ENCODE results near the gene PPP1R2C.

DNA sequence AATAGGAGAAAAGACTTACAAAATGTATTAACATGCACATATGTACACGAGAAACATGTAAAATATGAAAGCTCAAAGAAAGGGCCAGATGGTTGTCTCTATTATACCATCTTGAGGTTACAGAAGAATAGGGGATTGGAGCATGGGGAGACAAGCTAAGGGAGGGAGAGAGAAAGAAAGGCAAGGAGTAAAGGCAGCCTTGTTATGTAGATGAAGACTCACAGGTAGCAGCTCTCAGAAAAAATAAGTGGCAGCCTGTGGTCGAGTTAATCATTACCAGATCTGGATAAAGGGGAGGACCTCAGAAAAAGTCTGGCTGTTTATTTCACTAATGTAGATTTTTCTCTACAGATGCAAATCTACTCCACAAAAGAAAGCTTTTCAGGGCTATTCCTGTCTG is 26.6 kb upstream of the PPP1R2C start:
- TF ChIP-seq, protein P1, sequence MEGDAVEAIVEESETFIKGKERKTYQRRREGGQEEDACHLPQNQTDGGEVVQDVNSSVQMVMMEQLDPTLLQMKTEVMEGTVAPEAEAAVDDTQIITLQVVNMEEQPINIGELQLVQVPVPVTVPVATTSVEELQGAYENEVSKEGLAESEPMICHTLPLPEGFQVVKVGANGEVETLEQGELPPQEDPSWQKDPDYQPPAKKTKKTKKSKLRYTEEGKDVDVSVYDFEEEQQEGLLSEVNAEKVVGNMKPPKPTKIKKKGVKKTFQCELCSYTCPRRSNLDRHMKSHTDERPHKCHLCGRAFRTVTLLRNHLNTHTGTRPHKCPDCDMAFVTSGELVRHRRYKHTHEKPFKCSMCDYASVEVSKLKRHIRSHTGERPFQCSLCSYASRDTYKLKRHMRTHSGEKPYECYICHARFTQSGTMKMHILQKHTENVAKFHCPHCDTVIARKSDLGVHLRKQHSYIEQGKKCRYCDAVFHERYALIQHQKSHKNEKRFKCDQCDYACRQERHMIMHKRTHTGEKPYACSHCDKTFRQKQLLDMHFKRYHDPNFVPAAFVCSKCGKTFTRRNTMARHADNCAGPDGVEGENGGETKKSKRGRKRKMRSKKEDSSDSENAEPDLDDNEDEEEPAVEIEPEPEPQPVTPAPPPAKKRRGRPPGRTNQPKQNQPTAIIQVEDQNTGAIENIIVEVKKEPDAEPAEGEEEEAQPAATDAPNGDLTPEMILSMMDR (IDR thresholded peaks at IDR 0.05): no peak
- TF ChIP-seq SIN3A (IDR thresholded peaks at IDR 0.05; ENCODE audit: borderline replicate concordance, insufficient read depth, low read depth, low read length): no peak

All from Panc1 (cell line).